Measurements from ENCODE around the gene MED12L.

GRCh38 chr3:151074256-151074655 lies 11.2 kb upstream of the MED12L start:
- no peak for TF ChIP-seq CTCF (IDR thresholded peaks at IDR 0.05; ENCODE audit: low read length)
- no peak for TF ChIP-seq EZH2 (IDR thresholded peaks at IDR 0.05; ENCODE audit: borderline replicate concordance, low read length)
